Spleen (tissue), 7 donors: Measurements from ENCODE around the gene WWC1.

Source experiments
- CTCF ChIP-seq, 11 experiments: fragments of 200-600 bp in 7 of 11; fragments of 450-650 bp in 4 of 11; sonication (generic) in 4 of 11; IDR thresholded peaks in 8 of 11; conservative IDR thresholded peaks in 3 of 11; 1 replicate in 7 of 11; 2 replicates in 4 of 11; pipeline versions ENCODE4 v1.4.0 to v1.8.0; 2016 to 2021; ENCODE audit warnings: antibody characterized with exemption in 11 of 11, inconsistent platforms in 4 of 11, mild to moderate bottlenecking in 1 of 11
- POLR2A ChIP-seq, 3 donors: fragments of 450-650 bp; IDR thresholded peaks; one replicate each; pipeline ENCODE4 v1.5.1; 2017; ENCODE audit warnings: antibody characterized with exemption in 3 of 3, mild to moderate bottlenecking in 1 of 3
- POLR2AphosphoS5 ChIP-seq, 3 donors: sonication (generic); formaldehyde crosslinking; IDR thresholded peaks; one replicate each; pipeline ENCODE4 v1.5.1; 2017; ENCODE audit warnings: antibody characterized with exemption in 3 of 3
- donor health status: DM: no; HTN: no; CAD: no; lungs with moderate emphysema.
- donor health status: DM: no; HTN: no; CAD: no.
- donor health status: DM: no; HTN: no; CAD: no.

- TF ChIP-seq POLR2A (IDR thresholded peaks at IDR 0.05) = no peak
- TF ChIP-seq POLR2AphosphoS5 (IDR thresholded peaks at IDR 0.05) = no peak
- TF ChIP-seq CTCF (IDR thresholded peaks at IDR 0.05 in 8 of 11, conservative IDR thresholded peaks at IDR 0.05 in 3 of 11) = no peak
Measured at GRCh38 chr5:168317521-168318147, 26.2 kb downstream of the WWC1 start.
